Loucy (cell line): ENCODE data around the gene PROX1.

ENCODE experiments used
- H2AFZ ChIP-seq: fragments of 200-600 bp; sonication (generic); 2 replicates; pipeline ENCODE4 v1.6.0; 2016; ENCODE audit warnings: antibody characterized with exemption, mild to moderate bottlenecking, low read length, moderate library complexity
- H3F3A ChIP-seq: fragments of 200-600 bp; 2 replicates; pipeline ENCODE4 v1.6.0; 2016; ENCODE audit warnings: antibody characterized with exemption, low read depth, mild to moderate bottlenecking
- H3K27me3 ChIP-seq: fragments of 200-600 bp; sonication (generic); 2 replicates; pipeline ENCODE4 v1.6.1; 2014; ENCODE audit warnings: low read length, mild to moderate bottlenecking; ENCODE audit not compliant: insufficient read depth, poor library complexity, severe bottlenecking
- H3K36me3 ChIP-seq: fragments of 200-600 bp; sonication (generic); 2 replicates; pipeline ENCODE4 v1.6.1; 2016; ENCODE audit warnings: low read length; ENCODE audit not compliant: insufficient read depth
- H3K4me1 ChIP-seq: fragments of 200-600 bp; sonication (generic); 2 replicates; pipeline ENCODE4 v1.5.1; 2014; ENCODE audit warnings: low read length, mild to moderate bottlenecking; ENCODE audit not compliant: insufficient read depth, poor library complexity, severe bottlenecking
- H3K4me2 ChIP-seq: fragments of 200-600 bp; sonication (generic); 2 replicates; pipeline ENCODE4 v1.6.0; 2014; ENCODE audit warnings: antibody characterized with exemption, low read length, low read depth, mild to moderate bottlenecking; ENCODE audit not compliant: poor library complexity, severe bottlenecking
- H3K4me3 ChIP-seq: fragments of 200-600 bp; sonication (generic); 2 replicates; pipeline ENCODE4 v1.5.1; 2014; ENCODE audit warnings: low read length, mild to moderate bottlenecking, mixed read lengths; ENCODE audit not compliant: poor library complexity, severe bottlenecking
- H3K79me2 ChIP-seq: fragments of 200-600 bp; sonication (generic); 2 replicates; pipeline ENCODE4 v1.6.1; 2014; ENCODE audit warnings: low read length; ENCODE audit not compliant: insufficient read depth
- H3K9ac ChIP-seq: fragments of 200-600 bp; sonication (generic); 2 replicates; pipeline ENCODE4 v1.6.0; 2014; ENCODE audit warnings: mild to moderate bottlenecking, low read depth, low read length, moderate library complexity; ENCODE audit not compliant: poor library complexity, severe bottlenecking
- H3K9me2 ChIP-seq: fragments of 200-600 bp; sonication (generic); replicated peaks from 2 replicates; pipeline ENCODE4 v1.6.1; 2016; ENCODE audit warnings: low read depth, low read length, mixed read lengths
- H3K9me3 ChIP-seq: fragments of 200-600 bp; sonication (generic); 2 replicates; pipeline ENCODE4 v1.6.1; 2014; ENCODE audit warnings: mild to moderate bottlenecking, antibody characterized with exemption, low read length, low read depth; ENCODE audit not compliant: insufficient read depth
- H4K20me1 ChIP-seq: fragments of 200-600 bp; sonication (generic); 2 replicates; pipeline ENCODE4 v1.6.0; 2014; ENCODE audit warnings: antibody characterized with exemption, low read length, mild to moderate bottlenecking; ENCODE audit not compliant: insufficient read depth, poor library complexity, severe bottlenecking
- EZH2phosphoT487 ChIP-seq: fragments of 200-600 bp; IDR thresholded peaks from 2 replicates; pipeline ENCODE4 v1.6.1; 2018; ENCODE audit warnings: antibody characterized with exemption, mild to moderate bottlenecking, moderate library complexity, borderline replicate concordance
- TF ChIP-seq, protein P1 (sequence below): fragments of 200-600 bp; sonication (generic); conservative IDR thresholded peaks from 2 replicates; pipeline ENCODE4 v1.5.1; 2014; ENCODE audit warnings: mild to moderate bottlenecking, antibody characterized with exemption, low read length

PROX1 gene

DNA sequence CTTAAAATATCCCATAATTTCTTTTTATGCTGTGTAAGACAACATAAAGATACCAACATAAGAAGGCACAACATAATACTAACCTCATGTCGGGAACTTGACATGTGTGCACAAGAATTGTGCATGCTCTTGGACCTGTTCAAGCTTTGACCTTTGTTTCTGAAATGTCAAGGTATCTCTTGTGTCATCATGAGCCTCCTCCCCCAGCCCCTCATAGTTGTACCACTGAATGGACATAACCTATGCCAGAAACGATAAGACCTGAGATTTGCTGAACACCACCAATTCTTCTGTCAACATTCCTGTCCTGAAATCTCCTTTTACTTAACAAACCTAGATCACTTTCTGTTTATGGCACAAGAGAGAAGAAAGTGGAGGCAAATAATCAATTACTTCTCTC is 29.4 kb upstream of the PROX1 start:
- Histone ChIP-seq H4K20me1 (no peaks in the 10 kb centered on the region), H3K4me3 (no peak overlapping the region), H3K9ac (no peak overlapping the region), H3K27me3 (no peaks in the 10 kb centered on the region), H3F3A (no peaks in the 10 kb centered on the region), H2AFZ (no peak overlapping the region), H3K4me1 (no peaks in the 10 kb centered on the region), H3K9me2 (no peaks in the 10 kb centered on the region), H3K9me3 (no peaks in the 10 kb centered on the region), H3K79me2 (no peaks in the 10 kb centered on the region), H3K4me2 (no peak overlapping the region), H3K36me3 (no peaks in the 10 kb centered on the region)
- no peak for TF ChIP-seq EZH2phosphoT487
- TF ChIP-seq, protein P1, sequence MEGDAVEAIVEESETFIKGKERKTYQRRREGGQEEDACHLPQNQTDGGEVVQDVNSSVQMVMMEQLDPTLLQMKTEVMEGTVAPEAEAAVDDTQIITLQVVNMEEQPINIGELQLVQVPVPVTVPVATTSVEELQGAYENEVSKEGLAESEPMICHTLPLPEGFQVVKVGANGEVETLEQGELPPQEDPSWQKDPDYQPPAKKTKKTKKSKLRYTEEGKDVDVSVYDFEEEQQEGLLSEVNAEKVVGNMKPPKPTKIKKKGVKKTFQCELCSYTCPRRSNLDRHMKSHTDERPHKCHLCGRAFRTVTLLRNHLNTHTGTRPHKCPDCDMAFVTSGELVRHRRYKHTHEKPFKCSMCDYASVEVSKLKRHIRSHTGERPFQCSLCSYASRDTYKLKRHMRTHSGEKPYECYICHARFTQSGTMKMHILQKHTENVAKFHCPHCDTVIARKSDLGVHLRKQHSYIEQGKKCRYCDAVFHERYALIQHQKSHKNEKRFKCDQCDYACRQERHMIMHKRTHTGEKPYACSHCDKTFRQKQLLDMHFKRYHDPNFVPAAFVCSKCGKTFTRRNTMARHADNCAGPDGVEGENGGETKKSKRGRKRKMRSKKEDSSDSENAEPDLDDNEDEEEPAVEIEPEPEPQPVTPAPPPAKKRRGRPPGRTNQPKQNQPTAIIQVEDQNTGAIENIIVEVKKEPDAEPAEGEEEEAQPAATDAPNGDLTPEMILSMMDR: no peak

DNA sequence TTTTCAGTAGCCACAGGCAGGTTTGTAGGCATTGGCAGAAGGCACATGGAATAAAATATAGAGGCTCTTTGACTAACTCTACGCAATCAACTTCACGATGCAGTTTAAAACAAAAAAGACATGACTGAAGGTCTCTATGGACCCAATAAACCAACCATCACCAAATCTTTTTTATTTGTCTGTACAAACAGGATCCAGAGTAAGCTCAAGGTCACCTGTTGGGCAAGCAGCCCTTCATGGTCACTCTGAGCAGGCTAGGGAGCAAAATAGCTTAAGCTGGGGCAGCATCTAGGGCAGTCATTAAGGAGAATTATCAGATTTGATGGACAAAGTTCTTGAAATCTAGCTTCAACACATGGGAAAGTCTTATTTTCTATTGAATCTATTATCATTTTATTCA is 26.8 kb upstream of the PROX1 start:
- no peak overlapping the region for H2AFZ ChIP-seq
- no peaks in the 10 kb centered on the region for H3K36me3 ChIP-seq
- H3K9me2 ChIP-seq: no peaks in the 10 kb centered on the region
- no peak overlapping the region for H3K4me3 ChIP-seq
- no peaks in the 10 kb centered on the region for H4K20me1 ChIP-seq
- H3K4me2 ChIP-seq: no peak overlapping the region
- no peaks in the 10 kb centered on the region for H3K27me3 ChIP-seq
- TF ChIP-seq, protein P1: no peak
- no peak for TF ChIP-seq EZH2phosphoT487
- H3K4me1 ChIP-seq: no peaks in the 10 kb centered on the region
- no peaks in the 10 kb centered on the region for H3K9me3 ChIP-seq
- H3K9ac ChIP-seq: no peak overlapping the region
- no peaks in the 10 kb centered on the region for H3F3A ChIP-seq
- H3K79me2 ChIP-seq: no peaks in the 10 kb centered on the region

DNA sequence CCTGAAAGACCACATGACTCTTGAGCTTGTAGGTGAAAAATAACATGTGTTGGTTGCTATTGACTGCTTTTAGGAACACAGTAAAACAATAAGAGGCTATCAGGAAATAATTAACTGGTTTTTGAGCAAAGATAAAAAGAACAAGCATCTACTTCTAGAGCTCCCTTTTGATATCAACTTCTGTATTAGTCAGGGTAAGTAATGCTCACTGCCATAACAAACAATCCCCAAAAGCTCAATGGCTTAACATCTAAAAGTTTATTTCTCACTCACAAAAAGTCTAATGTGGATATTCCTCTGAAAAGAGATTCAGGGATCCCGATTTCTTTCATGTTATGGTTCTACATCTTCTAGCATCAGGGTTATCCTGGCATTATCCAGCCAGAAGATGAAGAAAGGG is 25.3 kb upstream of the PROX1 start:
- no peaks in the 10 kb centered on the region for H3K9me2 ChIP-seq
- no peak overlapping the region for H2AFZ ChIP-seq
- no peaks in the 10 kb centered on the region for H4K20me1 ChIP-seq
- no peak overlapping the region for H3K4me3 ChIP-seq
- TF ChIP-seq, protein P1: no peak
- no peak for TF ChIP-seq EZH2phosphoT487
- no peaks in the 10 kb centered on the region for H3K79me2 ChIP-seq
- no peaks in the 10 kb centered on the region for H3K27me3 ChIP-seq
- no peak overlapping the region for H3K4me2 ChIP-seq
- H3F3A ChIP-seq: no peaks in the 10 kb centered on the region
- no peaks in the 10 kb centered on the region for H3K9me3 ChIP-seq
- H3K4me1 ChIP-seq: no peaks in the 10 kb centered on the region
- H3K9ac ChIP-seq: no peak overlapping the region
- H3K36me3 ChIP-seq: no peaks in the 10 kb centered on the region
